Smooth muscle cell of the brain vasculature (primary cell): ENCODE data around the gene ABO.
"Not testable (repeated sequence)": the region's sequence is repeated elsewhere in the genome, so short reads cannot be mapped to it uniquely, and the experiment has no call there.

Experiments
- DNase-seq: peaks from one replicate; pipeline ENCODE4 v3.0.0-alpha.2; 2012; ENCODE audit warnings: low read depth, low spot score

Gene ABO

GRCh38 chr9:133226219-133227171 is 48.5 kb downstream of the ABO start:
- DNase-seq = no peak

DNA sequence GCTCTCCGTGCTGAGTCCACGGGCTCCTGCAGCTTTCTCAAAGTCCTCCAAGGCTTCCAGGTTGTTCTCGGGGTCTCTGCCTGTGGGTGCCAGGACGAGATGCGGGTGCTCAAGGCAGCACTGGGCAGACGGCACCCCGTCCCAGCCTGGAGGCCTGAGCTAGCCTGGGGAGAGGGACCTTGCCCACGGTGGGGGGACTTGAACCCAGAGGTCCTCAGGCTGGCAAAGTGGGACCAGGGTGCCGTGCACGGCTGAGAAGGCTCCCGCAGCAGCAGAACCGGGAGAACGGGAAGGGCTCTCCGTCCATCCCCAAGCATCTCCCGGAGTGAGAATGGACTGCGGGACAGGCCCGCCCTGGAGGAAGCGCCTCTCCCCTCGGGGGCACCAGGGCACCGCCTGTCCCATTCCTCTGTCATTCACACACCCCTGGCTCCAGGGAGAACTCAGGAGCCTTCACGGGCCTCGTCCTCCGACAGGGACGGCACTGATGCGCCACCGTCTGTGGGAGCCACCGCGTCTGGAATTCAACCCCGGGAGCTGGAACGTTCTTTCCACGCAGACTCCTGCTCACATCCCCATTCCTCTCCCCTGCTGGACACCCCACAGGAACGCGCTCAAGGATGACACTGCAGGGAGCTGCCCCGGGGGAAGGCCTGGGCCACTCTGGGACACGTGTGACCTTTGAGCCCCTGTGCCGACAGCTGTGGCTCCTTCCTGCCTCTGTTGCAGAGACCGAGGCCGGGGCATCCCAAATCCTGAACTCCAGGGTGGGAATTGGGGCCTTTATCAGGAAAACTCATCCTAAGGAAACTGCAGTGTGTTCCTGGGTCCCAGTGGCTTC is 49.6 kb downstream of the ABO start:
- DNase-seq = no peak

DNA sequence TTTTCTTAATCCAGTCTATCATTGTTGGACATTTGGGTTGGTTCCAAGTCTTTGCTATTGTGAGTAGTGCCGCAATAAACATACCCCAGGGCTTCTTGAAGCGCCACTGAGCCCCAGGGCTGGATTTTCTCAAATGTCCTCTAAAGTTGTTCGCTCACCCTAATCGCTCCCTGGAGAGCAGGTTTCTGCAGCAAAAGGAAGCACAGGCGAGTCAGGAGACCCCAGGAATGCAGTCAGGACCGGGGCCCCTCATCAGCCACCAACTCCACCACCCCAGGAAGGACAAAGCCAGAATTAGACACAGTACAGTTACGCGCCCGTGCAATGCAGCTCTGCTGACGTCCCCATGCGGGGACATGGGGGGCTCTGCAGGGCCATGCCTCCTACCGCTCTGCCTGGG is 50.2 kb downstream of the ABO start:
- DNase-seq = no peak

GRCh38 chr9:133223159-133223756 is 51.7 kb downstream of the ABO start:
- not testable (repeated sequence) for DNase-seq

GRCh38 chr9:133221994-133222393 is 53.0 kb downstream of the ABO start:
- not testable (repeated sequence) for DNase-seq

DNA sequence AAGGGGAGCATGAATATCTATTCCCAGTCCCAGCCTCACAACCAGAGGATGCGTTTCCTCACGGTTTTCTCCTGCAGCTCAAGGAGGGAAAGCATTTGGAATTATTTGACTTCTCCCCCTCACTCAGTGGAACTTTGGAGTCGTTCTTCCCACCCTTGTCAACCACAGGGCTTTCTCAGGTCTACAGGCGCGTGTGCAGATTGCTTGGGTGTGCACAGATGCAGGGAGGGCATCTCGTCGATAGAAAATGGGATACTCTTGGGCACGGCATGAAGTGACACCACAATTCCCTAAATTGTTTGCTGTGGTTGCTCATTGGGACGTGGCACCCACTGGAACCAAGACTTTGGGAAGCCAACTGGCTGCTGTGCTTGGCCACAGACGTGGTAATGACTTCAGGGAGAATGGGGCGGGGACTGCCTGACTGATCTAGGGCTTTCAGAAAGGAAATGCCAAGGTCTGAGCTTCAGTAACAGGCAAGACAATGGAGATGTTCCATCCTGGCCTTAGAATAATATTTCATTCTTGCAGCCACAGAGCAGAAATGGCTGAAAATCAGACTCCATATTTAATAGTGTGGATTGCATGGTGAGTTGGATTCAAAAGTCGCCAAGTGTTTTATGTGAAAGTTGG is 53.7 kb downstream of the ABO start:
- no peak for DNase-seq

DNA sequence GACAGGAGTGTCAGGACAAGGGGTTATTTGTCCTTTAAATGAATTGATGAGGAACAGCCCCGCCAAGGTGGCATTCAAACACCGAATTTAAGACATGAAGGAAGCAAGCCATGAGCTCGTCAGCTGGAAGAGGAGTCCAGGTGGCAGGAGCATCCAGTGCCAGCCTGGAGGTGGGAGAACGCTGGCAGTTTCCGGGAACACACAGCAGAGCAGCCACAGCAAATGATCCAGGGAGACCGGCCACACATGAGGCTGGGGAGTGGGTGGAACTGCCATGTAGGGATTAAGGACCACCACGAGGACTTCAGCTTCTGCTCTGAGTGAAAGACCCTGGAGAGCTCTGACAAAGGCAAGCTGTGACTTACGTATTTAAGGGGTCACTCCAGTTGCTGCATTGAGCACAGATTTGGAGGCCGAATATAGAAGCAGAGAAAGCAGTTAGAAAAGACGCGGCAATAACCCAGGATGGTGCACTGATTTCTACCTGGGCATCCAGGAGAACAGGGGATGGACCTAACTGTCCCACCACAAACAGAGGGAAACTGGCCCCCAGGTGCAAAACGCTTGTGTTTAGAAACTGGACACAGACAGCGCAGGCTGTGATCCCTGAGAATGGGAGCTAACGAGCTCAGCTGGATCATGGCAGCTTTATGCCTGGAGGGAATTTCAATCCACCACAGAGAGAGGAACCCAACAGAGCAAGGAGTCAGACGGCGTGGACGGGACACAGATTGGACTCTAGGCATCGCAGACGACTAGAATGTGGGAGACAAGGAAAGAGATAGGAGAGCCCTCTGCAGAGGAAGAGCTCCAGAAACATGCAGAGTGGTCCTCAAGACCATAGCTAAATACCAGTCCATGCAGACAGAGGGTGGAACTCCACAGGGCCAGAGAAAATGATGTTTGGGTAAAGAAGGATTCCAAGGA is 56.7 kb downstream of the ABO start:
- not testable (repeated sequence) for DNase-seq

GRCh38 chr9:133217333-133217988 is 57.5 kb downstream of the ABO start:
- not testable (repeated sequence) for DNase-seq

- DNase-seq = not testable (repeated sequence)
Observed at GRCh38 chr9:133214276-133214675, 60.7 kb downstream of the ABO start.

- no peak for DNase-seq
Observed at GRCh38 chr9:133210609-133211008, 64.4 kb downstream of the ABO start.

DNA sequence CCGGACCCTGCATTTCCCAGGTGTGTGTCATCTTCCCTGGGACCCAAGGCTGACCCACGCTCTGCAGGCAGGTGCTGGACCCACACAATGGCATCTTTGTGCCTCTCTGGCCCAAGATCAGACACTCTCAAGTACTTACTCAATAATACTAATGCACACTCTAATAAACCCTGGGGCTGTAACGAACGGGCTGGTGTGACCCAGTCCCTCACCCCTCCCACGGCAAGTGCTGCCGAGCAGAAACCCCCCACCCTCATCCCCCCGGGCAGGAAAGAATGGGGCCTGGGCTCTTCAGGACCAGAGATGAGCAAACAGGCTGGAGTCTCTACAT is 64.8 kb downstream of the ABO start:
- DNase-seq = no peak

GRCh38 chr9:133209327-133210201 is 65.4 kb downstream of the ABO start:
- not testable (repeated sequence) for DNase-seq

DNA sequence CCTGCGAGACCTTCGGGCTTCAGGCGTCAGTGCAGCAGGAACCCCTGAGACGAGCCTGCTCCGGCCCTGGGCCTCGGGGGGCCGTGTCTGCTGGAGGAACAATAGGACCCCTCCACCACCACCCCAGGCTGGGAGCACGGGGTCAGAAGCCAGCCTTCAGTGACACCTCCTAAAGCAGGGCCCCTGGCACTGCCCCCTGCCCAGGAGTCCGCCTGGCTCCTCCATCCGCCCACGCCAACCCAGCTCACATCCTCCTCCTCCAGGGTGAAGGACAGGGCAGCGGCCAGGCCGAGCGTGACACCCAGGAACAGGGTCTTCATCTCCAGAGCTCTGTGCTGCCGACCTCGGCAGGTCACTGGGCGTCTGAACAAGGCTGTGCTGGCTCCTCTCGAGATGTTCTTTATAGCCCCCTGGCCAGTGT is 66.1 kb downstream of the ABO start, which contains the start of gene OBP2B:
OBP2B (minus strand) TSS at position 371 of the 421 bp plus-strand sequence; CDS start at position 320, 51 bp downstream.
- not testable (repeated sequence) for DNase-seq

DNA sequence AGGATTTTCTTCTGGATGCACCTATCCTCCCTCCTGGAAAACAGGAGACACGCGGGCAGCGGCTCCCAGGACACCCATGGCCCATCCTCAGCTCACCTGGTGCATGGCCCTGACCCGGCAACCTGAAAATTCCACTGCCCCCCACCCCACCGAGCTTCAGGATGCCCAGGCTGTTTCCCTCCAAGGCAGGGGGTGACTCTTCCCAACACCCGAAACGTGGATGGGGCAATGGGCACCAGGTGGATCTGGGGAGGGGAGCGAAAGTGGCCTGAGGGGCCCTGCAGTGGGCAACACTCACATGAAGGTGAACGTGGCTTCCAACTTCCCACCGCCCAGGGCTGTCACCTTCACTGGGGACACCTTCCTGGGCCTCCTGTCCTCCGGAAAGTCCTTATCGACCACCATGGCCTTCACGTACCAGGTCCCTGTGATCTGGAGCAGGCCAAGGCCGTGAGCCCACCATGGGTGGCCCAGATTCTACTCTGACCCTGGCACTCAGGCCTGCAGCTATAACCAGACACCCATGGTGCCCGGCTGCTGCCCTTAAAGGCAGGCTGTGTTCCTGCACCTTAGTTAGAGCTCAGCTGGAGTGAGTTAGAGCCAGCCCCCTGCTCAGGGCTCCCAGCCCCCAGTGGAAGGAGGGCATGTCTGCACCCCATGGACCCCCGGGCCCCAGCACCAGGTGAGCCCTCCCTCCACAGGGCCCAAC is 66.7 kb downstream of the ABO start:
- DNase-seq = not testable (repeated sequence)

DNA sequence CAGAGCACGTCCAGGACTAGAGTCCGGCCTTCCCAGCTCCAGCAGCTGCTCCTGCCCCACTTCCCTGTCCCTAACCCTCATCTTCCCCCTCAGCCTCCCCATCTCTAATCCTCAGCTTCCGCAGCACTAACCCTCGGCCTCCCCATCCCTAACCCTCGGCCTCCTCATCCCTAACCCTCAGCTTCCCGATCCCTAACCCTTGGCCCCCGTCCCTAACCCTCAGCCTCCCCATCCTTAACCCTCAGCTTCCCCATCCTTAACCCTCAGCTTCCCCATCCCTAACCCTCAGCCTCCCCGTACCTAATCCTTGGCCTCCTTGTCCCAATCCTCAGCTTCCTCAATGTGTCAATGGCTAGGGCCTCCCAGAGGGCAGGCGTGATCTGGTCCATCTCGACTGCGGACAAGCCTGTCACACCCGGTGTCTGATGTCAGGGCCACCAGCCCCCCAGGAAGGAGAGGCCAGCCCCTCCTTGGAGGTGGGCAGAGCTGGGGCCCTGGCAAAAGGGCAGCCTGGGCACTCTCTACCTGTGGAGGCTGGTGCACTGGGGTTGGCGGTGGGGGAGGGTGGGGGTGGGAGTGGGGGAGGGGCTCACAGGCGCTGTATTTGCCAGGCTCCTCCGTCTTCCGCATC is 67.3 kb downstream of the ABO start:
- no peak for DNase-seq

DNA sequence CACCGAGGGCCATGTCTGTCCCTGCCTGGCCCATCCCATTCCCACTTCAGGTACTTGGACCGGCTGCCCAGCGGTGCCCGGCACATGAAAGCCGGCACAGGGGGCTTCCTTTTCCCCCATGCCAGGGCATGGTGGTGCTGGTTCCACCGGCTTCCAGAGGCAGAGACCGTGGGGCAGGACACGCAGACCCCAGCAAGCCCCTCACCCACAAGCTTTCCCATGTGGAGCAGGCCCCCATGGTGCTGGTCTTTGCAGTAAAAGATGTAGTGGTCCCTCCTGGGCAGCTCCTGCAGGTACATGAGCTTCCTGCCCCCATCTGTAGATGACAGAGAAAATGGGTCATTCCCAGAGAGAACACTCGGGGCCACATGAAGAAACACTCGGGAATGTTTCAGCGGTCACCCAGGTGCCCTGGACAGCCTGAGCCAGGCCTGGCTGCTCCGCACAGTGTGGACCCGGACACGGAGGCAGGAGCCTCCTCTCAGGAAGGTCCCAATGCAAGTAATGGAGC is 67.9 kb downstream of the ABO start:
- DNase-seq = no peak
